Measurements from ENCODE around the gene PDPK1.

Gene PDPK1

GRCh38 chr16:2537451-2538379, at the start of gene PDPK1:
Gene PDPK1 (plus strand): TSS chr16:2538021. CDS start chr16:2538113, 92 bp downstream.
- Mint-ChIP-seq H3K4me1 (peaks cover 22% of the 10 kb centered on the region), H3K27me3 (no peaks in the 10 kb centered on the region), H3K27ac (peak within 1 kb of the TSS; percentile 95), H3K4me3 (peak within 1 kb of the TSS; percentile 86), H3K36me3 (peaks cover 4% of the 10 kb centered on the region), H3K9me3 (no peaks in the 10 kb centered on the region)
- DNase-seq (ENCODE audit: low spot score in 2 of 2) (peak; percentile 83 to 91), ATAC-seq (ENCODE audit: low read depth) (peak; percentile 72)

DNA sequence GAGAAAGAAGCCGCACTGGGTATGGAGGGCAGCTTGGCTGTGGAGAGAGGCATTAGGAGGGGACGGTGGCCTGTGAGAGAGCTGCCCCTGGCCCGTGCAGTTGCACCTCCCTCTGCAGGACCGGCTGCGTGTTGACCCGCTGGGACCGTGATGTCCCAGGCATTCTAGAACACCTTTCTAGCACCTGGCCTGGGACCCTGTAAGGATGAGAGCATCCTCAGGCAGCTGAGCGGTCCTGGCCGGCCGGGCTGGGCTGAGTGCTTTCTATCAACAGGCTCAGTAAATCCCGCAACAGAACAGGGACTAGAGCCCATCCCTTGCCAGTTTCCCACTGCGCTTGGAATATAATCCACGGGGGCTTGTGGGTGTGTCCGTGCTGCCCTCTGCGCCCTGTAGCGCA, 48.2 kb upstream of the PDPK1 start:
- no peak overlapping the region for H3K4me3 Mint-ChIP-seq

DNA sequence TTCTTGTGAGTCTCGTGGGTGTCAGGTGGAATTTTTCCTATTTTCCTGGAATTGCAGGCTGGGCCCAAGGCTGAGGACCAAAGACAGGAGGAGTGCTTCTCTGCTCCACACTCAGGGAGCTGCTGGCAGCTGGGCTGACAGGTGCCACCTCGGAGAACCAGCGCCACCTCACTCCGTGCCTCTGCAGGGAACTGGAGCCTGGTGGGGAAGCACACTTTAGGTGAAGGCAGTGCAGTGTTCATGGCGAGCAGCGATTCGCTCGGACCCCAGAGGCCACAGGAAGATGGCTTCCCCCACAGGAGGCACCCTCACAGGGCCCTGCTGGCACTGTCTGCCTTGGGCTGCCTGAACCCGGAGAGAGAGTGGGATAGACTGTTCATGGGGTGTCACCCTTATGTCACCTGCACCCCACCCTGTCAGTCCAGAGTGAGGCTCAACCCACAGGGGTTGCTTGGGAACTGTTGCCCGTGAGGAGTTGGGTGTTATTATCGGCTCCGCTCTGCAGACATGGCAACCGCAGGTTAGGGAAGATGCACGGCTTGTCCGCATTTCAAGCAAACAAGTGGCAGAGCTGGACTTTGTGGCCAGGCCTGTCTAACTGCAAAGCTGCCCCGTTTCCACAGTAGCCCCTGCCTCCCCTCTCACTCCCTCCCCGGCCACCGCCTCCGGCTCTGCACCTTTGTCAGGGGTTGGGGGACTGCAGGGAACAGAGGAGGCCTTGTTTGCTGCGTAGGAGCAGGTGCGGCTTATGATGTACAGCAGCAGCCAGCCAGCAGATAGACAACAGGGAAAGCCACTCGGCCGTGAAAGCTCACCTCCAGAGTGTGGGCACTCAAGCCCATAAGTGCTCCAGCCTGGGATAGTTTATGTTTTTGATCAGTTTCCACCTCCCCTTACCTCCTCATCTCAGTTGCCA, 47.4 kb upstream of the PDPK1 start:
- Mint-ChIP-seq H3K9me3 (no peaks in the 10 kb centered on the region), H3K36me3 (no peaks in the 10 kb centered on the region), H3K27me3 (no peaks in the 10 kb centered on the region), H3K27ac (no peak overlapping the region), H3K4me1 (peaks cover 10% of the 10 kb centered on the region), H3K4me3 (no peak overlapping the region)
- DNase-seq (ENCODE audit: low spot score in 2 of 2) (no peak), ATAC-seq (ENCODE audit: low read depth) (no peak)

More for the DNA sequence above, 48.2 kb upstream of the PDPK1 start:
- Mint-ChIP-seq H3K36me3 (no peaks in the 10 kb centered on the region), H3K4me1 (peaks cover 10% of the 10 kb centered on the region), H3K27ac (no peak overlapping the region), H3K27me3 (no peaks in the 10 kb centered on the region), H3K9me3 (no peaks in the 10 kb centered on the region)
- DNase-seq (ENCODE audit: low spot score in 2 of 2) (no peak), ATAC-seq (ENCODE audit: low read depth) (no peak)

GRCh38 chr16:2492292-2492691, 45.5 kb upstream of the PDPK1 start:
- Mint-ChIP-seq H3K27me3 (no peaks in the 10 kb centered on the region), H3K4me3 (no peak overlapping the region), H3K9me3 (no peaks in the 10 kb centered on the region), H3K4me1 (peaks cover 4% of the 10 kb centered on the region), H3K27ac (no peak overlapping the region), H3K36me3 (no peaks in the 10 kb centered on the region)
- ATAC-seq (ENCODE audit: low read depth) (no peak), DNase-seq (ENCODE audit: low spot score in 2 of 2) (no peak)

DNA sequence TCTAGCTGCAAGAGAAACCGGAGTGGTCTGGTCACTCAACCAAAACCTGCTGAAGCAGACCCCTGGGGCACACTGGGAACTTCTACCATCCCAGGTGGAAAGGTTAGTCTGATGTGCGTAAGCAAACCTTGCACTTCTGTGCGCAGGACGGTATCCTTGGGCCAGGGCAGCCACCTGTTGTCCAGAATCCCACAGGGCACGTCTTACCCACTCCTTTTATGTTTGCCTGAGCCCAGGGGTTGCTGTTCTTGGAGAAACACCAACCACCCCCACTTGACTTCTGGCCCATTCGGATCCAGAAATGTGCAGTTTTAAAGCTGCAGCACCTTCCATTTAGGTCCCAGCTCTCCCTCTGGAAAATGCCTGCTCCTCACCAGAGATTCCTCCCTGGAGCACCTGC, 44.2 kb upstream of the PDPK1 start:
- ATAC-seq (ENCODE audit: low read depth): no peak
- Mint-ChIP-seq H3K9me3 (no peaks in the 10 kb centered on the region), H3K4me3 (no peak overlapping the region), H3K36me3 (peaks cover 5% of the 10 kb centered on the region), H3K27ac (no peak overlapping the region), H3K27me3 (no peaks in the 10 kb centered on the region), H3K4me1 (no peaks in the 10 kb centered on the region)
- DNase-seq (ENCODE audit: low spot score in 2 of 2): no peak

DNA sequence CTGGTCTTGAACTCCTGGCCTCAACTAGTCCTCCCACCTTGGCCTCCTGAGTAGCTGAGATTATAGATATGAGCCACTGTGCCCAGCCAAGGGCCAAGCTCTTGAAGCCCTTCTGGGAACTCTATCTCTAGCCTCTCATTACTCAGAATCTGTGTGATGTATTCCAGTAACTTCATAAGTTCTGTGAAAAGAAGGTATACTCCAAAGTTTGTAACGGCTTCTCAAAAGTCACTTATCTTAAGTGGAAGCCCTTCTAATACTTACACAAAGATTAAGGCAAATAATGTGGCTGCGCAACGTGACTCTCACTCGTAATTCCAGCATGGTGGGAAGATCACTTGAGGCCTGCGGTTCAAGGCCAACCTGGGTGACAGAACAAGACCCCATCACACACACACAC, 43.2 kb upstream of the PDPK1 start:
- no peak for DNase-seq (ENCODE audit: low spot score in 2 of 2)
- no peak for ATAC-seq (ENCODE audit: low read depth)
- Mint-ChIP-seq H3K27ac (no peak overlapping the region), H3K36me3 (peaks cover 5% of the 10 kb centered on the region), H3K4me3 (no peak overlapping the region), H3K27me3 (no peaks in the 10 kb centered on the region), H3K9me3 (no peaks in the 10 kb centered on the region), H3K4me1 (no peaks in the 10 kb centered on the region)

DNA sequence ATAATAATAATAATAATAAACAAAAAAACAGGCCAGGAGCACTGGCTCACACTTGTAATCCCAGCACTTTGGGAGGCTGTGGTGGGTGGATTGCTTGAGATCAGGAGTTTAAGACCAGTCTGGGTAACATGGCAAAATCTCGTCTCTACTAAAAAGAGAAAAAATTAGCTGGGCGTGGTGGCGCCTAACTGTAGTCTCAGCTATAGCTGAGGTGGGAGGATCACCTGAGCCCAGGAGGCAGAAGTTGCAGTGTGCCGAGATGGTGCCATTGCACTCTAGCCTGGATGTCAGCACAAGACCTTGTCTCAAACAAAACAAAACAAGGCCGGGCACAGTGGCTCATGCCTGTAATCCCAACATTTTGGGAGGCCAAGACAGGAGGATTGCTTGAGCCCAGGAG, 42.8 kb upstream of the PDPK1 start:
- DNase-seq (ENCODE audit: low spot score in 2 of 2): no peak
- Mint-ChIP-seq H3K4me1 (no peaks in the 10 kb centered on the region), H3K27me3 (no peaks in the 10 kb centered on the region), H3K9me3 (no peaks in the 10 kb centered on the region), H3K4me3 (no peak overlapping the region), H3K27ac (no peak overlapping the region), H3K36me3 (peaks cover 5% of the 10 kb centered on the region)
- ATAC-seq (ENCODE audit: low read depth): no peak

GRCh38 chr16:2496223-2497115, 41.4 kb upstream of the PDPK1 start:
- H3K27me3 Mint-ChIP-seq: no peaks in the 10 kb centered on the region
- H3K9me3 Mint-ChIP-seq: no peaks in the 10 kb centered on the region
- ATAC-seq (ENCODE audit: low read depth) (no peak), DNase-seq (ENCODE audit: low spot score in 2 of 2) (no peak)
- H3K4me3 Mint-ChIP-seq: no peak overlapping the region
- H3K36me3 Mint-ChIP-seq: peaks cover 5% of the 10 kb centered on the region
- peaks cover 3% of the 10 kb centered on the region for H3K4me1 Mint-ChIP-seq
- H3K27ac Mint-ChIP-seq: no peak overlapping the region

DNA sequence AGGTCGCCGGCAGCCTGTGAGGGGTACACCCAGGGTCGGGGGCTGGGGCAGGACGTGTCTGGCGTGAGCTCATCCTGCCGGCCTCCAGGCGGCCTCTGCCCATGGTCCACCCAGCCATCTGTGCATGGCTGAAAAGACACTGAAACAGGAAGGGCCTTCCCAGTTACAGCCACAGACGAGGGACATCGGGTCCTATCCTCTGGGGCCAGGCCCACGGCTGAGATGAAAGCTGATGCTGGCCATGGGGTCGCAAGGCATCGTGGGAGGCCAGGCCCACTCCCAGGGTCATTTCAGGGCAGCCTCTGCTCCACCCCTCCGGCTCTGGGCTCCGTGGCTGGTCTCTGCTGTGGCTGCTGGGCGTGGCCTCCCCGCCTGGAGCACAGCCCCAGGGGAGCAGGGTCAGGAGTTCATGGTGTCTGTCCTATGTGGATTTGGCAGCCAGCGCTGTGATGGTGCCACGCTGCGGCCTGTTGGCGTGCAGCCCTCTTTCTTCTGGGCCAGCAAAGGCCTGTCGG, 40.6 kb upstream of the PDPK1 start:
- H3K27me3 Mint-ChIP-seq: no peaks in the 10 kb centered on the region
- H3K36me3 Mint-ChIP-seq: peaks cover 5% of the 10 kb centered on the region
- no peak overlapping the region for H3K27ac Mint-ChIP-seq
- H3K4me3 Mint-ChIP-seq: no peak overlapping the region
- peaks cover 3% of the 10 kb centered on the region for H3K4me1 Mint-ChIP-seq
- DNase-seq (ENCODE audit: low spot score in 2 of 2) (no peak), ATAC-seq (ENCODE audit: low read depth) (no peak)
- no peaks in the 10 kb centered on the region for H3K9me3 Mint-ChIP-seq

DNA sequence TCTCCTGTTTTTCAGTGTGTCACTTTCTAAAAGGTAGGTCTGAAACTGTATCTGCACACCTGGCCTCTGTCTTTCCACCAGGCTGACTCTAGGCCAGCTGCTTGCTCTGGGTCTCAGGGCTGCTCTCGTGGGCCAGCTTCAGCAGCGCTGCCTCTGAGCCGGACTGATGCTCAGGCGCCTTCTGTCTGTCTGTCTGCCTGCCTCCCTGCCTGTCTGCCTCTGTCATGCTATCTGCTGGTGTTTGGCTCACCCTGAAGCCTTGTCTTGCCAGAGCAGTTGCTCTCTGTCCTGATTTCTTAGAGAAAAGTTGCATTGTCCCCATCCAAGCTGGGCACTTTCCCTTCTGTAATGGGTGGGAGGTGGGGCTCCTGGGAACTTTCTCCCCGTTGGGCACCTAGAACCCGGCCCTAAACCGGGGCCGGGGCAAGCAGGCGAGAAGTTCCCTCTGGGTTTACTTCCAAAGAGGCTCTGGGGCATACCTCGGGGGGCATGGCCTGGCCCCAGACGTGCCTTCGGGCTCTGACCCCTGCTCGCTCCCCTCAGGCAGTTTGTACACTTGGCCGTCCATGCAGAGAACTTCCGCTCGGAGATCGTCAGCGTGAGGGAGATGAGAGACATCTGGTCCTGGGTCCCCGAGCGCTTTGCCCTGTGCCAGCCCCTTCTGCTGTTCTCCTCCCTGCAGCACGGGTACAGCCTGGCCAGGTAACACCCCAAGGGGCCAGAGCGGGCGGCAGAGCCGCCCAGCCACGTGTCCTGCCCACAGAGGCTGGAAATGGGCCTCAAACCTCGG, 39.9 kb upstream of the PDPK1 start:
- Mint-ChIP-seq H3K4me1 (peaks cover 3% of the 10 kb centered on the region), H3K36me3 (peaks cover 5% of the 10 kb centered on the region), H3K4me3 (no peak overlapping the region), H3K27me3 (no peaks in the 10 kb centered on the region), H3K9me3 (no peaks in the 10 kb centered on the region), H3K27ac (no peak overlapping the region)
- no peak for DNase-seq (ENCODE audit: low spot score in 2 of 2)
- ATAC-seq (ENCODE audit: low read depth): no peak

DNA sequence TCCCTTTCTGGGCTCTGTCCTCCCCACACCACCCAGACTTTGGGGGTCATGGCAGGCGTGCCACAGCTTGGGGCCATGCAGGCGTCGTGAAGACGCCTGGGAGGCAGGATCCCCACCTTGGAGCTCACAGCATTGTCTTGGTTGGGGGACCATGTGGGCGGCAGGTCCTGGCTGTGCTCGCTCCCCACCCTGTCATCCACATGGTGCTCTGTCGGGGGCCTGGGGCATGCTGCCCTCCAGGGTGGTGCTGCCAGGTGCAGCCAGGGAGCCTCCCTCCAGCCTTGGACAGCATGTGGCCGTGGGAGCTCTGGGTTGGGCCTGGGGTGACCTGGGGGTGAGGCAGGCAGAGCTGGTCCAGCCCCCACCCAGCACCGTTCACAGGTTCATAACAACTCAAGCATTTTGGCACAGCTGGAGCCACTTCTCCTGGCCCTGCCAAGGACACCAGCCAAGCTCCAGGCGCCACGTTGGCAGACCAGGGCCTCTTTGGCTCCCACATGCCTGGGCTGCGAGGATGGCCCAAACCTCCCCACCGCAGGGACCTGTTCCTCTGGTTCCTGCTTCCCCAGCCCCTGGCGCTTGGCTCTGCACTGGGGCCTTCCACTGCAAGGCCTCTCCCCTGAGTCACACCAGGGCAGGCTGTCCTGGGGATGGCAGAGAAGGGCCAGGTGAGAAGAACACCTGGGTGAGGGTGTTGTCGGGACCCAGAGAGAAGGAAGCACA, 39.1 kb upstream of the PDPK1 start:
- H3K27ac Mint-ChIP-seq: no peak overlapping the region
- no peaks in the 10 kb centered on the region for H3K9me3 Mint-ChIP-seq

DNA sequence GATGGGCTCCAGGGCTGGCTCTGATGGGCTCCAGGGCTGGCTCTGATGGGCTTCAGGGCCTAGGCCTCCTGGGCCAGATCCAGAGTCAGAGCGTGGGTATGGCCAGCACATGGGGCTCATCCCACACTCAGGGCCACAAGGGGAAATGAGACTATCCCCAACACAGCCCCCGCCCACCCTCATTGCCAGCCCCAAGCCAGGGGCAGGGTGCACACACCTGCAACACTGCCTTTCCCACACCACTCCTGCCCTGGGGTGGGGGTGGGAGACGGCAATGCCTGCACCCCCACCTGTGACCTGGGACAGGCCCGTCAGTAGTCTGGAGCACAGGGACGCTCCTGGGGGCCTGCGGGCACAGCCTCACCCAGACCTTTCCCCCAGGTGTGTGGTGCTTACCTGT, 38.4 kb upstream of the PDPK1 start:
- Mint-ChIP-seq H3K27ac (no peak overlapping the region), H3K4me3 (no peak overlapping the region), H3K36me3 (peaks cover 5% of the 10 kb centered on the region), H3K27me3 (no peaks in the 10 kb centered on the region), H3K9me3 (no peaks in the 10 kb centered on the region), H3K4me1 (peaks cover 3% of the 10 kb centered on the region)
- no peak for DNase-seq (ENCODE audit: low spot score in 2 of 2)
- ATAC-seq (ENCODE audit: low read depth): no peak

More for the DNA sequence above, 39.1 kb upstream of the PDPK1 start:
- H3K27me3 Mint-ChIP-seq: no peaks in the 10 kb centered on the region
- peaks cover 5% of the 10 kb centered on the region for H3K36me3 Mint-ChIP-seq
- no peak overlapping the region for H3K4me3 Mint-ChIP-seq
- DNase-seq (ENCODE audit: low spot score in 2 of 2) (no peak), ATAC-seq (ENCODE audit: low read depth) (no peak)
- peaks cover 3% of the 10 kb centered on the region for H3K4me1 Mint-ChIP-seq

Data from memory B cell (primary cell).